HG03571 (cell line): Measurements from ENCODE around the gene COL13A1.

Source experiments
- ATAC-seq: cut with Tn5 transposase; IDR thresholded peaks from one replicate; pipeline ENCODE4 v1.9.1; 2021; ENCODE audit not compliant: unreplicated experiment

COL13A1 gene

DNA sequence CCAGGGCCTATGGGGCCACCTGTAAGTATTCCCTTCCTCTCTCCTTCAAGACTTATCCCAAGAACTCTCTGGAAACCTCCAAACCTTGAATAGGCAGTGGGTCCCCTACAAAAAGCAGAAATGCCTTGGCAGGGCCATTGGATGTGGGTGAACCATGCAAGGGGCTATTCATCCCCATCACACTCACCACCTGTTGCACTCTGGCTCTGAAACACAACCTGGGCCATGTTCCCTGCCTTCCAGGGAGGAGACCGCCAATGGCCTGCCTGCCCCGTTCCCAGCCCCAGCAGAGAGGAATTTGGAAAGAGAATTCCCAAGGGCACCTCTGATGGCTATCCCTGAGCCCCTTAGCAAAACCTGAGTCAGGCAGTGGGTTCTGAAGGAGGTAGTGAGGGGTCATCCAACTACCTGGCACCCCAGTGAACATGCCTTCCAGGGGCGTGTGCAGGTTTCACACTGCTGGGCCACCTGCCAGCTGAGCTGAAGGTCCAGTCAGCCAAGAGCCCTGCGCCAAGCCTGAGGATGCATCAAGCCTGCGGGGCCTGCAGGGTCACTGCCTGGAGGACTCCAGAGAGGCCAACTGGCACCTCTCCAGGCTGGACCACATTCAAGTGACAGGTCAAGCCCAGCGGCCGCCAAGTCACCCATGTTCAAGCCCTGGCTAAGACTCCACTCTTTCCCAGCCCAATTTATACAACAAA, 101.3 kb downstream of the COL13A1 start:
- ATAC-seq, result no peak

DNA sequence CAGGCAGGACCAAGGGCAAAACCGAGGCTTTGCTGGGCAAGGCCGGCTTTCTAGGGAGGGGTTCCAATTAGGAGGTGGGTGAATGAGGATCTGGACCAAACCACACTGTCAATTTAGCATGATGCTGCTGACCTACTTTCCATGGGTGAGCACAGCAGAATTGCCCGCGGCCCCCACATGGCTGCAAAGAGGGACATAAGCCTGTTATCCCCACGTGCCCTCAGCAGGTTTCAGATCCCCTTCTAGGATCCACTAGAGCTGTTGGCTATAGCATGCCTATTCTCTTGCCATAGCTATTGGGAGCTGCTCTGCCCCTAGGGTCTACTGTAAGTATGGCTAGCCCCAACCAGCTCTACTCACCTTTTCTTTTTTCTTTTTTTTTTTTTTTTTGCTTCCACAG, 102.8 kb downstream of the COL13A1 start:
- no peak for ATAC-seq

DNA sequence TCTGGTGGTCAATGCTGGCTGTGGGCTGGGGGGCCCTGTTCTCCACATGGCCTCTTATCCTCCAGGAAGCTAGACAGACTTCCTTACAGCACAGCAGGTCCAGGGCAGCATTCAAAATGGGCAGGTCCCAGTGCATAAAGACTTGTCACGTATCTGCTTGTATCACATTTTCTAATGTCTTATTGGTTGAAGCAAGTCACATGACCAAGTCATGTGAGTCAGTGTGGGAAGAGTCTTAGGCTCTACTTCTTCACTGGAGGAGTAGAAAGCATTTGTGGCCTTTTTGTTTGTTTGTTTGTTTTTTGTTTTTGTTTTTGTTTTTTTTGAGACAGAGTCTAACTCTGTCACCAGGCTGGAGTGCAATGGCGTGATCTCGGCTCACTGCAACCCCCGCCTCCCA, 104.7 kb downstream of the COL13A1 start:
- no peak for ATAC-seq

DNA sequence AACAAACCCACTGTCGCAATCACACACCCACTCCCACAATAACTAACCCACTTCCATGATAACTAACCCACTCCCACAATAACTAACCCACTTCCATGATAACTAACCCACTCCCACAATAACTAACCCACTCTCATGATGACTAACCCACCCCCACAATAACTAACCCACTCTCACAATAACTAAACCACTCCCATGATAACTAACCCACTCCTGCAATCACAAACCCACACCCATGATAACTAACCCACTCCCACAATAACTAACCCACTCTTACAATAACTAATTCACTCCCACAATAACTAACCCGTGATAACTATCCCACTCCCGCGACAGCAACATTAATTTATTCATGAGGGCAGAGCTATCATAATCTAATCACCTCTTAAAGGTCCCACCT, 105.8 kb downstream of the COL13A1 start:
- no peak for ATAC-seq

DNA sequence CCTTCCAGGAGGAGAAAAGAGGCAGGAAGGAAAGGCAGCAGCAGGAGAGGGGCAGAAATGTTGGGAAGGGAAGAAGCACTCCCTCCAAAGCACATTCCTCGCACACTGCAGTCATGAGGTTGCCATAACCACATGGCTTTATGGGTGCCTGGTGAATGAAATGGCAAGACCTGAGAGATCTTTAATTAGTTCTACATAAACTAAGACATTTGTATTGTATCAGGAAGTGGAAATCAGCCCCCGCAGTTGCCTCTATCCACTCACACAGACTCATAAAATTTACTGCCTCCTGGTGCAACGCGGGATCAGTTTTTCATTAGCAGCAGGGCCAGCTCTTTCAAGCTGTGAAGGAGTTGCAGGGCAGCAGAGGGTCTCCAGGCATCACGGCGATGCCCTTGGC, 106.4 kb downstream of the COL13A1 start:
- ATAC-seq, result no peak

DNA sequence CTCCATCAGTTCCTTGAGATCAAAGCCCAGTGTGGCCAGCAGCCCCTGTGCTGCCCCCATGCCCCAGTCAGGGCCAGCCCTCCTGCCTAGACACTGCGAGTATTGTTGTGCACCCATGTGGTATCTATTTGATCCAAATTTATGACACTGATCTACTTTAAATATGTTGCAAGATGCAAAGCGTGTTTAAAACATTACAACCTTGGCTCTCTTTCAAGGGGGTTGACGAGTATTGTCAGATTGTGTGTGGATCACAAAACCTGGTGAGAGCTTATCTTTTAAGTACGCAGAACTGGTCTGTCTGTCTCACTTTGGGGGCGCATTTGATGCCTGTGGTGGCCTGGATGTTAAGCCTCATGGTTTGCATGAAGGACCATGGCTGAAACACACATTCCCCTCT, 108.9 kb downstream of the COL13A1 start:
- no peak for ATAC-seq

GRCh38 chr10:69911613-69912528, 110.2 kb downstream of the COL13A1 start:
- ATAC-seq, result no peak

DNA sequence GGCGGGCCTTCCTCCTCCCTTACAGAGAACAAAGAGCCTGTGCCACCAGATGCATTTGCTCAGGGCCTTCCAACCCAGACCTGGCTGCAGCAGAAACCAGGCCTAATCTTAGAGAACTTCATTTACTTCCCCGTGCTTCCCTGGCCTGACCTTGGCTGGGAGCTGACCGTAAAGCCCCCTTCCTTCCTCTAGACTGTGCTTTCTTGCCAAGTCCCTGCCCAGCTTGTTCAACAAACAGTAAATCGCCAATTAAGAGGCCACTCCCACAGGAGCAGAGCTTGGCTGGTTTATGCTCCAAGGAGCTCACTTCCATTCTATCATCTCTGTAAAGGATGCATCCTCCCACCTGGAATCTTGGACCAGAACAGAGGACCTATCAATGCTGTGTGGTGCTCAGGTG, 110.9 kb downstream of the COL13A1 start:
- no peak for ATAC-seq

- no peak for ATAC-seq
Observed at GRCh38 chr10:69913606-69914382, 112.1 kb downstream of the COL13A1 start.

DNA sequence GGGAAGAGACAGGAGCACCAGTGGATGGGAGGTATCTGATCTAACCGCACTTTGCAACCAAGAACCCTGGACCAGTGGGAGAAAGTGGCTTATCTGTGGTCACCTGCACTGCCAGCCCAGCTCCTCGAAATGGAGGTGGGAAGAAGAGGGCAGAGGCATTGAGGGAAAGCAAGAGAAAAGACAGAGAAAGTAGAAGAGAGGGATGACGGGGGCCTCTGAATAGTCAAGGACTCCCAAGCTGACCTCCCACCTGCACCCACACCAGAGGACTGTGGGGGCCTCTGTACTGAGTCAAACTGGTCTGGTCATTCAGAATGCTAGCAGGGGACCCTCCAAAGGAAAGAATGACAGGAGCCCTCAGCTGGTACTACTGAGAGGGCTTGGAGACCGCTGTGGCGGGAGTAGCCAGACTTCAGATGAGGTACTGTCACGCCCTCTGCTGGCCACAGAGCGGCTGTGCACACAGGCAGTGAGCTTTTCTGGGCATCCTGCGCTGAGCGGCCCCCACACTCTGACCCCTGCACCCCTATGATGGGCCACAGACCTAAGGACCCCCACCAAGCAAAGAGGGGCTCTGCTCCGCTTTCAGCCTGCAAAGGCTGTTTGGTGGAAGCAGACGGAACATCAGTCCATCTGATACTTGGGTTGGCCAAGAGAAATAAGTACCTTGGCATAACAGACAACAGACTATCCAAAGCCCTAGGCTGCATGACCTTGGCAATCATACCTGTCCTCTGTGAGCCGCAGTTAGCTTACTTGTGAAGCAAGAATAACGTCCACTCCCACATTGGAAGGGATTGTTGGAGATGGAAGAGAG, 112.9 kb downstream of the COL13A1 start:
- no peak for ATAC-seq

- ATAC-seq, result no peak
Observed at GRCh38 chr10:69915215-69915560, 113.5 kb downstream of the COL13A1 start.

DNA sequence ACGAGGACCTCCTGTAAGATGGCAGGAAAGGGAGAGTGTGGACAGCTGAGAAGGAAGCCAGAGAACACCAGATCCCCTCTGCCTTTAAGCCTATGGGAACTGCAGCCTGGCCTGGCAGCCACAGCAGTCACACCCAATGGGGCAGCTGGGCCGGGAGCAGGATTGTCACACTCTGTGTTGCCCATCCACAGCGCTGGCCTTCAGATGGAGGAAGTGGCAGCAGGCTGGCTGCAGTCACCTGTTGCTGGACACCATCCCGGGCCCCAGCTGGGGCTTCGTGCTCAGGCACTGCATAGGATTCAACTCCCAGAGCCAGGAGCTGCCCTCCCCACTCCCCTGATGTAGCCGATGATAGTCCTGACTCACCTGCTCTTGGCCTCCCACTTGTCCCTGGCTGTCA, 114.4 kb downstream of the COL13A1 start:
- no peak for ATAC-seq

- no peak for ATAC-seq
Observed at GRCh38 chr10:69918036-69918435, 116.3 kb downstream of the COL13A1 start.

GRCh38 chr10:69919250-69919649, 117.5 kb downstream of the COL13A1 start:
- ATAC-seq, result no peak

- no peak for ATAC-seq
Observed at GRCh38 chr10:69925111-69925510, 123.4 kb downstream of the COL13A1 start.

- ATAC-seq, result no peak
Observed at GRCh38 chr10:69928339-69928738, 126.6 kb downstream of the COL13A1 start.

DNA sequence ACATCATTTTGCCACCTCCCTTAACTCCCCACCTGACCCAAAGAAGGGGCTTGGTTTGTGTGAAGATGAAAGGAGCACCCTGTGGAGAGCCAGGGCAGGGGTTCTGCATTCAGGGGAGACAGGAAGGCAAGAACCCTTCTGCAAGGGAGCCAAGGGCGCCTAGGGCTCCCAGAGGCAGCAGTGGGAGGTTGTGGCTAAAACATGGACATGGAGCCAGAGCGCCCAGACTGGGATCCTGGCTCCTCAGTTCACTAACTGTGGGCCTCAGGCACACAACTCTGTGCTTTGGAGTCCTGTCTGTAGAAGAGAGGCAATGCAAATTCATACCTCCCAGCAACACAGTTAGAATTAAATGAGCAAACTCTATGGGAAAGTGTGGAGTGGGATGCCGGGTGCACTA, 127.9 kb downstream of the COL13A1 start:
- ATAC-seq, result no peak

GRCh38 chr10:69934768-69935167, 133.1 kb downstream of the COL13A1 start:
- no peak for ATAC-seq

DNA sequence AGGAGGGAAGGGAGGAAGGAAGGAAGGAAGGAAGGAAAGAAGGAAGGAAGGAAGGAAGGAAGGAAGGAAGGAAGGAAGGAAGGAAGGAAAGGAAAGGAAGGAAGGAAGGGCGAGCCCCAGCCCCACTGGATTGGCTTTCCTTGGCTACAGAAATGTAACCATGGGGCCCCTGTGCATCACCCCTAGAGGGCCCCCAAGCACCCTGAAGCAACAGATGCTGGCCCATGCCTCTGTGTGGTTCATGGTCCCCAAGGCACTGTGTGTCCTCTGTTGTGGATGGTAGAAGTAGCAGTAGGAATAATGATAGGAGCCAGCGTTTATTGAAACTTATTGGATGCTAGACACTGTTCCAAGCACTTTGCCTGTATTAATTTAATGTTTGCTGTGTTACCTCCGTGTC, 134.4 kb downstream of the COL13A1 start:
- no peak for ATAC-seq

- ATAC-seq, result no peak
Observed at GRCh38 chr10:69938541-69938991, 136.9 kb downstream of the COL13A1 start.

GRCh38 chr10:69939061-69939460, 137.4 kb downstream of the COL13A1 start:
- ATAC-seq, result no peak
